WERI-Rb-1 (cell line): Measurements from ENCODE around the gene RNF44.
"Not testable (repeated sequence)": the region's sequence is repeated elsewhere in the genome, so short reads cannot be mapped to it uniquely, and the experiment has no call there.

Experiments
- DNase-seq: peaks from one replicate; pipeline ENCODE4 v3.0.0-alpha.2; 2020
- H3K27ac ChIP-seq: fragments of 250-450 bp; sonication (Bioruptor Pico); 2 replicates; pipeline ENCODE4 v1.5.1; 2020; ENCODE audit warnings: mild to moderate bottlenecking, moderate library complexity
- H3K27me3 ChIP-seq: fragments of 250-450 bp; sonication (Bioruptor Pico); 2 replicates; pipeline ENCODE4 v1.5.1; 2021; ENCODE audit warnings: mild to moderate bottlenecking, low read depth, moderate library complexity; ENCODE audit not compliant: insufficient read depth, severe bottlenecking
- H3K36me3 ChIP-seq: fragments of 250-450 bp; sonication (Bioruptor Pico); 2 replicates; pipeline ENCODE4 v1.5.1; 2020; ENCODE audit warnings: mild to moderate bottlenecking, moderate library complexity
- H3K4me3 ChIP-seq: 2 replicates; pipeline ENCODE4 v1.5.1; 2011; ENCODE audit warnings: low read depth, mild to moderate bottlenecking, control low read depth, low read length
- H3K9me3 ChIP-seq: fragments of 250-450 bp; sonication (Bioruptor Pico); 2 replicates; pipeline ENCODE4 v1.5.1; 2021; ENCODE audit warnings: mild to moderate bottlenecking, moderate library complexity; ENCODE audit not compliant: severe bottlenecking
- TF ChIP-seq, protein P1 (sequence below): IDR thresholded peaks from 2 replicates; pipeline ENCODE4 v1.5.1; 2011; ENCODE audit warnings: low read depth, mild to moderate bottlenecking, control low read depth, inconsistent platforms, low read length

RNF44 gene

DNA sequence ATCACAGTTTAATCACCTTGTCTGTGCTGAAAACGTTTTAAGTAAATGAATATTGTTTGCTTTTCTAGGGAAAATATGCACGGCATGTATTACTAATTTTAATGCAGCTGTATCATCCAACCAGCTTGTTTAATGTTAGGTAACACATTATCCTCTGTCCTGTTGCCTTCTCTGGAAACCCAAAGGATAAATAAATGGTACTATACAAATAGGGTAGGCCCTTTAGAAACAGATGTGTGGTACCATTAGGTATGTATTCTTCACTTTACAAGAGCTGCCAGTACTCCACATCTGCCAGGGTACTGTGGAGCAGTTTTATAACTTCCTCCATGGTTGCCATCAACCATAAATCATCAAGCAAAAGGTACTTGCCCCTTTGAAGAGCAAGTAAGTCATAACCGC is 46.1 kb downstream of the RNF44 start:
- H3K4me3 ChIP-seq: no peak overlapping the region
- H3K27me3 ChIP-seq: no peaks in the 10 kb centered on the region
- H3K9me3 ChIP-seq: no peaks in the 10 kb centered on the region
- no peak overlapping the region for H3K27ac ChIP-seq
- TF ChIP-seq, protein P1, sequence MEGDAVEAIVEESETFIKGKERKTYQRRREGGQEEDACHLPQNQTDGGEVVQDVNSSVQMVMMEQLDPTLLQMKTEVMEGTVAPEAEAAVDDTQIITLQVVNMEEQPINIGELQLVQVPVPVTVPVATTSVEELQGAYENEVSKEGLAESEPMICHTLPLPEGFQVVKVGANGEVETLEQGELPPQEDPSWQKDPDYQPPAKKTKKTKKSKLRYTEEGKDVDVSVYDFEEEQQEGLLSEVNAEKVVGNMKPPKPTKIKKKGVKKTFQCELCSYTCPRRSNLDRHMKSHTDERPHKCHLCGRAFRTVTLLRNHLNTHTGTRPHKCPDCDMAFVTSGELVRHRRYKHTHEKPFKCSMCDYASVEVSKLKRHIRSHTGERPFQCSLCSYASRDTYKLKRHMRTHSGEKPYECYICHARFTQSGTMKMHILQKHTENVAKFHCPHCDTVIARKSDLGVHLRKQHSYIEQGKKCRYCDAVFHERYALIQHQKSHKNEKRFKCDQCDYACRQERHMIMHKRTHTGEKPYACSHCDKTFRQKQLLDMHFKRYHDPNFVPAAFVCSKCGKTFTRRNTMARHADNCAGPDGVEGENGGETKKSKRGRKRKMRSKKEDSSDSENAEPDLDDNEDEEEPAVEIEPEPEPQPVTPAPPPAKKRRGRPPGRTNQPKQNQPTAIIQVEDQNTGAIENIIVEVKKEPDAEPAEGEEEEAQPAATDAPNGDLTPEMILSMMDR: no peak
- DNase-seq: no peak
- peaks cover 93% of the 10 kb centered on the region for H3K36me3 ChIP-seq

DNA sequence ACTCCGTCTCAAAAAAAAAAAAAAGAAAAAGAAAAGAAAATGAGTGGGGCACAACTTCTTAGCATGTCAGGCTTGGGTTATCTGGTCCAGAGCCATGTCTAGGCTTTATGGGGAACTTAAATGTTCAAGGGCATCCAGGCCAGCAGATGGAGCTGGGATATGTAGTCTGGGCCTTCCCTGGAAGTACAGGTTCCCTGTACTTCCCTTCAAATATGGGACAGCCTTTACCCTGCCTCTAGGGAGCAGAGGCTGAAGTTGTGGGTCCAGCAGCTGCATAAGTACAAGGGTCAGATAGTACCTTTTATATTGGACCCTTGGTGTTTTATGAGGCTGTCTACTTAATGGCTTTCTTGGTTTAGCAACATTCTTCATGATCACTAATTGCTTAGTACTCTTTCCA is 46.9 kb downstream of the RNF44 start:
- peaks cover 93% of the 10 kb centered on the region for H3K36me3 ChIP-seq
- no peaks in the 10 kb centered on the region for H3K27me3 ChIP-seq
- H3K27ac ChIP-seq: no peak overlapping the region
- H3K4me3 ChIP-seq: no peak overlapping the region
- TF ChIP-seq, protein P1: no peak
- no peak for DNase-seq
- H3K9me3 ChIP-seq: no peaks in the 10 kb centered on the region

DNA sequence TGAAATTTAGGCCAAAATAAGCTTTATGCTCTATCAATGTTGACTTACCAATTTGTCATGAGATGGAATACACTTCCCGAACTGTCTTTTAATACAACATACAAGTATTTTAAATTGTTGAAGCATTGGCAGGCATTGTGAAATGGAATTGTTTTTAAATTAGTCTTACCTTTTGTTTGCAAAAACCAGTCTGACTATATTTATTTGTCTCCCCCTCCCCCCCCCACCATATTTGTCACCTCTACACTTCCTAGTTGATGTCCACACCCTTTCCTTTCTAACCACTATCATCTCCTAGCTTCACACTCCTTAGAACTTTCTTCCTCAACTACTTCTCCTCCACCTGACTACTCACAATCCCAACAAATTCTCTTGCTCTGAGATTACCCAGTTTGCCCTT is 48.1 kb downstream of the RNF44 start:
- no peaks in the 10 kb centered on the region for H3K9me3 ChIP-seq
- DNase-seq: no peak
- H3K4me3 ChIP-seq: no peak overlapping the region
- H3K27ac ChIP-seq: no peak overlapping the region
- TF ChIP-seq, protein P1: no peak
- H3K27me3 ChIP-seq: no peaks in the 10 kb centered on the region
- H3K36me3 ChIP-seq: peaks cover 85% of the 10 kb centered on the region

DNA sequence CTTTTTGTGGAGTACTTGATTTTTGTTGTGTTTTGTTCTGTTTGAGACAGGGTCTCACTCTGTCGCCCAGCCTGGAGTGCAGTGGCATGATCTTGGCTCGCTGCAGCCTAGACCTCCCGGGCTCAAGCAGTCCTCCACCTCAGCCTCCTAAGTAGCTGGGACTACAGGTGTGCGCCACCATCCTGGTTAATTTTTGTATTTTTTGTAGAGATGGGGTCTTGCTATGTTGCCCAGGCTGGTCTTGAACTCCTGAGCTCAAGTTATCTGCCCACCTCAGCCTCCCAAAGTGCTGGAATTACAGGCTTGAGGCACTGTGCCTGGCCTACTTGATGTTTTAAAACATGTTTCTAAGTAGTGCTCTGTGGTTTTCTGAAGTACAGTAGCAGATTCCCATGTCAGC is 50.0 kb downstream of the RNF44 start:
- not testable (repeated sequence) for H3K9me3 ChIP-seq, H3K27me3 ChIP-seq, H3K27ac ChIP-seq, DNase-seq, H3K4me3 ChIP-seq
- H3K36me3 ChIP-seq: peaks cover 76% of the 10 kb centered on the region

DNA sequence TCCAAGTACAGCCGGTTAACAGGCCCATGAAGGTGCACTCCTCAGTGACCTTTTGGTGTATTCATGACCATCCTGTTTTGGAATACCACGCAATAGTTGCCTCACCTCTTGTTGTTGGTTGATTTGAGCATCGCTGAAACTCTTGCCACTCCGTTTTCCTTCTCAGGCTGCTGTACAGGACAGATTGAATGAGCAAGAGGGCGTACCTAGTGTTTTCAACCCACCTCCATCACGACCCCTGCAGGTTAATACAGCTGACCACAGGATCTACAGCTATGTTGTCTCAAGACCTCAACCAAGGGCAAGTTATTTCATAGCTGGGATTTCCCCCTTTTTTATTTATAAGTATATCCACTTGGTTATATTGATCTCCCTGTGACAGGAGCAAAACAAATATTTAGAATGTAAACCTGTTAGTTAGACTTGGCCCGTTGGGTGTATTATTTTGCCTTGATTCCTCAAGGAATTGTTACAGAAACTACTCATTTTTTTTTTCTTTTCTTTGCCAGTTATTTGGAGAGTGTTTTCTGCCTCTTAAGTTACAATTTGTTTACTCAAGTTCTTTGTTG is 50.9 kb downstream of the RNF44 start:
- Histone ChIP-seq H3K9me3 (no peaks in the 10 kb centered on the region), H3K36me3 (peaks cover 73% of the 10 kb centered on the region), H3K27ac (no peak overlapping the region), H3K27me3 (no peaks in the 10 kb centered on the region), H3K4me3 (no peak overlapping the region)
- DNase-seq: no peak
- TF ChIP-seq, protein P1: no peak

DNA sequence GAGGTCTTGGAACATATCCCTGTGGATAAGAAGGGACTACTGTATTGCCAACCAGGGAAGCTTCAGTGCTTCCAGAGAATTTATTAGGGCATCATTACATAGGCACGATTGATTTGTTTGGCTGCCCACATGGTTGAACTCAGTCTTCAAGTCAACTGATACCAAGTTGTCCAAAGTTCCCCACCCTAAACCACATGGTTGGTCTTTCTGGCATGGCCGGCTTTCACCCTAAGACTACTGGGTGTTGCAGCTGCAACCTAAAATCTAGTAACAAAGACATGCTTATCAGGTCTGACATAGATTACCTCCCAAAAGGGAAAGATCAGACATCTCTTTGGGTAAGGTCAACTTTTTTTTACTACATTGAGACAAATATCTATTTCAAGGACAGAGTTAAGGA is 52.0 kb downstream of the RNF44 start:
- H3K27me3 ChIP-seq: no peaks in the 10 kb centered on the region
- H3K4me3 ChIP-seq: no peak overlapping the region
- no peak overlapping the region for H3K27ac ChIP-seq
- no peaks in the 10 kb centered on the region for H3K9me3 ChIP-seq
- H3K36me3 ChIP-seq: peaks cover 69% of the 10 kb centered on the region
- TF ChIP-seq, protein P1: no peak
- no peak for DNase-seq
